ENCODE data around the gene MKX.

Gene MKX

DNA sequence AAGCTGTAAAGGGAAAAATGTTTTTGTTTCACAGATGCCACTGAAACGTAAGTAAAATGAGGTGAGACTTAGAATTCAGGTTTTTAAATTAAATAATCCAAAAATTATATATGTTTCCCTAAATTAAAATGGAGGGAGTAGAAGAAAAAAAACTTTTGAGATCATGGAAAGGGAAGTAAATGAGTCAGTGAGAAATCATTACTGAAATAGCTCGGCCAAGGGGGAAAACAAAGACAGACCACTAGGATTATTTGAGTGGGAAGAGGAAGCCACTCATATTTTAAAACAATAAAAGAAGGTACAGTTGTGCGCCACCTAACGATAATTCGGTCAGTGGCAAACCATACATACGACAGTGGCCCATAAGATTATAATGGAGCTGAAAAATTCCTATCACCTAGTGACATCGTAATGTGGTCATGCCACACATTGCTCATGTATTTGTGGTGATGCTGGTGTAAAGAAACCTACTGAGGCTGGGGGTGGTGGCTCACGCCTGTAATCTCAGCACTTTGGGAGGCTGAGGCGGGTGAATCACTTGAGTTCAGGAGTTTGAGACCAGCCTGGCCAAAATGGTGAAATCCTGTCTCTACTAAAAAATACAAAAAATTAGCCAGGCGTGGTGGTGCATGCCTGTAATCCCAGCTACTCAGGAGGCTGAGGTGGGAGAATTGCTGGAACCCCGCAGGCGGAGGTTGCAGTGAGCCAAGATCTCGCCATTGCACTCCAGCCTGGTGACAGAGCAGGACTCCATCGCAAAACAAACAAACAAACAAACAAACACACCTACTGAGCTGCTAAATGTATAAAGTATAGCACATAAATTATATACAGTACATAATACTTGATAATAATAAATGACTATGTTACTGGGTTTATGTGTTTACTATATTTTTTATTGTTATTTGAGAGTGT, 64.7 kb downstream of the MKX start:
- Mint-ChIP-seq H3K36me3 (ENCODE audit: insufficient read depth) (no peaks in the 10 kb centered on the region), H3K9me3 (no peaks in the 10 kb centered on the region), H3K4me1 (no peaks in the 10 kb centered on the region), H3K4me3 (no peak overlapping the region), H3K27ac (ENCODE audit: low read depth) (no peak overlapping the region), H3K27me3 (peaks cover 36% of the 10 kb centered on the region)
- no peak for DNase-seq (ENCODE audit: low spot score in 2 of 2)
- ATAC-seq (replicated peaks; ENCODE audit: extremely low read depth, poor library complexity, severe bottlenecking) = no peak

DNA sequence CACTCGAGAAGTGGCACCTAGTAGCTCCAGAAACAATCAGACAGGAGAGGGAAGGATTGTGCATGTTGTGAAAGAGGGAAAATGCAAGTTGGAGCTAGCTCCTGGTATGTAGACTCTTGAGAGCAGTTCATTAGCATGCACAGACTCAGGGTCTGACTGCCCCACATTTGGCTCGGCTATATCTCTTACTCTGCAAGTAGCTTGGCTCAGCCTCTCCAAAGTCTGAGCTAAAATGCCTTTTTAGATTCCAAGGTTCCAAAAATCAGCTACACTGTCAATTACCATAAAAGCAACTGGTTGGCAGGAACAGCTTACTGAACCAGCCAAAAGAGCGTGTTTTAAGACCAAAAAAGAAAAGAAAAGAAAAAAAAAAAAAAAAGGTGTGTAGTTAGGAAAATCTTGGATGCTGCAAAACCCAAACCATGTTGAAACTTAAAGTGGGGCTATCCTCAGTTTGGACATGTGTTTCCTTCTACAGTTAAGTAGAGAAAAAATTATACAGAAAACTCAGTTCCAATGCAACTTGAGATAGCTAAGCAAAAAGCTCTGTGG, 65.5 kb downstream of the MKX start:
- Mint-ChIP-seq H3K9me3 (no peaks in the 10 kb centered on the region), H3K4me1 (no peaks in the 10 kb centered on the region), H3K27me3 (peaks cover 36% of the 10 kb centered on the region), H3K27ac (ENCODE audit: low read depth) (no peak overlapping the region), H3K36me3 (ENCODE audit: insufficient read depth) (no peaks in the 10 kb centered on the region), H3K4me3 (no peak overlapping the region)
- ATAC-seq (replicated peaks; ENCODE audit: extremely low read depth, poor library complexity, severe bottlenecking) (no peak), DNase-seq (ENCODE audit: low spot score in 2 of 2) (no peak)

DNA sequence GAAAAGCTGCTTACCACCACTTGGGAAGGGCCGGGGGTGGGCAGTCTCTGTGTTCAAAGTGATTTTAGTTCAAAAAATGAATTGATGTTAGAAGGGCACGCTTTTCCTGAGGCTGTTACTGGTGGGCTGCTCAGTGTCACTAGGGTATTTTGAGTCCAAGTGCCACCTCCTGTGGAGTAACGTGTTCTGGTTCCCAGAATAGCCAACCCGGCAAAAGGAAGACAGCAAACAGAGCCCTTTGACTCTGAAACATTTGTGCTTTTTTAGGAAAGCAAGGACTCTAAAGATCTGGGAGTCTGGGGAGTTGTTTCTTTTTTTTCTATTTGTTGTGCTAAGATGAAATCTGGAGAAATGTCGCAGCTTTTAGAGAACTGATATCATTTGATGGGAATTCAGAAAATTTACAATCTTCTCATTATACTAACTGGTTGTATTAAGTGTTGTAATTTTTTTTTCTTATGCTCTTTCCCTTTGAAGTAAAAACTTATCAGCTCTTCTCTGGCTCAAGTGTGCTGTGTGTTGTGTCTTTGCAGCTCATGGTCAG, 66.2 kb downstream of the MKX start:
- Mint-ChIP-seq H3K27me3 (peaks cover 36% of the 10 kb centered on the region), H3K9me3 (no peaks in the 10 kb centered on the region)
- ATAC-seq (replicated peaks; ENCODE audit: extremely low read depth, poor library complexity, severe bottlenecking) = no peak

DNA sequence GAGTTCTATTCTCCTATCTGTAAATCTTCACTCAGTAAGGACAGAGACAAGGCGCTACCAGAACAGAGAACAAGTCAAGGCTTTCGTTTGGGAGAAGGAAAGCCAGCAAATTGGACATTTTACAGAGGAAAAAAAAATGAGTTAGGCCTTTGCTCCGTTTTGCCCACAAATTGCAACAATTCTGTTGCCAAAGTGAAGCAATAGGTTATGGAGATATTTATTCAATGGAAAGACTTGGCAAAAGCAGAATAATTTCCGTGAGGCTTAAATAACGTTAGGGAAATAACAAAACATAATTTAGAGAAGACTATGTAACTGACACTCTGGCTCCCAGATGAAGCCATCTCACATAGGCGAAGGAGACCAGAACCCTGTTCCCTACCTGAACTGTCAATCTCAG, 67.5 kb downstream of the MKX start:
- H3K4me1 Mint-ChIP-seq = no peaks in the 10 kb centered on the region
- no peak overlapping the region for H3K27ac Mint-ChIP-seq (ENCODE audit: low read depth)
- H3K36me3 Mint-ChIP-seq (ENCODE audit: insufficient read depth) = no peaks in the 10 kb centered on the region
- peaks cover 36% of the 10 kb centered on the region for H3K27me3 Mint-ChIP-seq
- ATAC-seq (replicated peaks; ENCODE audit: extremely low read depth, poor library complexity, severe bottlenecking) (no peak), DNase-seq (ENCODE audit: low spot score in 2 of 2) (no peak)
- H3K4me3 Mint-ChIP-seq = no peak overlapping the region
- H3K9me3 Mint-ChIP-seq = no peaks in the 10 kb centered on the region

More for the DNA sequence above, 66.2 kb downstream of the MKX start:
- H3K36me3 Mint-ChIP-seq (ENCODE audit: insufficient read depth) = no peaks in the 10 kb centered on the region
- no peak overlapping the region for H3K4me3 Mint-ChIP-seq
- DNase-seq (ENCODE audit: low spot score in 2 of 2) = no peak
- no peak overlapping the region for H3K27ac Mint-ChIP-seq (ENCODE audit: low read depth)
- H3K4me1 Mint-ChIP-seq = no peaks in the 10 kb centered on the region

DNA sequence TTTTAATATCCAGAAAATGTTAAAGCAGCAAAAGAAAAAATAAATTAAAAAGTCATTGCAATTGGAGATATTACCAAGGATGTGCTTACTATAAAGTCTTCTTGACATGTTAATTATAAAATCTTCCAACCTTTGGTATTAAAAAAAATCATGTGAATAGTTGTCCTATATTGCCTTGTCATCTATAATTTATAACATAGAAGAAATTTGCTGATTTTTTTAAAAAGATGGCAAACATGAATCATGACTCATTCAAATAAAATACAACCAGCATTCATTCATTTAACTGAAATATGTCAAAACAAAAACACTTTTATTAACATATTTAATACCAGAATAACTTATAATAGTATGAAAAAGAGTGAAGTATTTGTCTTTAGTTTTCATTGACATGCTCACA, 72.6 kb downstream of the MKX start:
- no peaks in the 10 kb centered on the region for H3K4me1 Mint-ChIP-seq
- ATAC-seq (replicated peaks; ENCODE audit: extremely low read depth, poor library complexity, severe bottlenecking) (no peak), DNase-seq (ENCODE audit: low spot score in 2 of 2) (no peak)
- H3K9me3 Mint-ChIP-seq = no peaks in the 10 kb centered on the region
- H3K36me3 Mint-ChIP-seq (ENCODE audit: insufficient read depth) = no peaks in the 10 kb centered on the region
- H3K4me3 Mint-ChIP-seq = no peak overlapping the region
- peaks cover 13% of the 10 kb centered on the region for H3K27me3 Mint-ChIP-seq
- no peak overlapping the region for H3K27ac Mint-ChIP-seq (ENCODE audit: low read depth)

DNA sequence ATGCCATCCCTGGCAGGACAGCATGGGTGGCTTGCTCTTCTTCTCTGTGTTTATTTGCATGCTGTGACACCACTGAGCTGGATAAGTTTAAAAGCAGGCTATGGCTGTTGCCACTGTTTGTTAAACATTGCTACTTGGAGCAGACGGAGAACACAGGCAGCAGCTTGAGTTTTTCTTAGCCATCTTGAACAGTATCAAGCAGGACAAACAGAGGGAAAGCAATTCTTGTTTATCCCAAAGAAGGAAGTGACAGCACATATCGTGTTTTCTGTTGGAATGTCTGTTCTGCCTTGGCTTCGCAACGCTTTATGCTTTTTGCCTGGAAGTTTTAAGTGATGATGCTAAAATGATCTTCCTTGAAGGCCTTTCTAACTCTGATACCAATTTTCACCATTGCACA, 73.8 kb downstream of the MKX start:
- Mint-ChIP-seq H3K36me3 (ENCODE audit: insufficient read depth) (no peaks in the 10 kb centered on the region), H3K9me3 (no peaks in the 10 kb centered on the region), H3K27ac (ENCODE audit: low read depth) (no peak overlapping the region), H3K4me1 (no peaks in the 10 kb centered on the region), H3K4me3 (no peak overlapping the region), H3K27me3 (peaks cover under 1% of the 10 kb centered on the region)
- no peak for DNase-seq (ENCODE audit: low spot score in 2 of 2)
- no peak for ATAC-seq (replicated peaks; ENCODE audit: extremely low read depth, poor library complexity, severe bottlenecking)

DNA sequence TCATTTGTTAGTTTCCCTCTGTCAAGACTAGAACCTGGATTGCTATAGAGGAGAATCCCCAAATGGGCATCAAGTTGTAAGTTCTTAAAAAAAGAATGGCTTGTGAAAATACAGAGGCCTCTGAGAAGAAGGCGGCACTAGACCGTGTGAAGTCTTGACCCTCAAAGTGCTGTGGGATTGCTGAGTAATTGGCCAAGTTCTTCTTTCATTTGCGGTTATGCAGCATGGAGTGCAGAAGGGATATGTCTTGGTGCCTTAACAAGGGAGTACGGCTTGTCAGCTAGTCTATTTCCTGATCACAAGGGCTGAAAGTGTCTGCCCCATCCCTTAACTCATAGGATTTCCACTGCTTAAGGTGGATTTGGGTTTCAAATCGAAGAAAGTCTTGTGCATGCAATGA, 81.2 kb downstream of the MKX start:
- Mint-ChIP-seq H3K27me3 (peaks cover 69% of the 10 kb centered on the region), H3K27ac (ENCODE audit: low read depth) (no peak overlapping the region), H3K9me3 (no peaks in the 10 kb centered on the region), H3K36me3 (ENCODE audit: insufficient read depth) (no peaks in the 10 kb centered on the region), H3K4me3 (no peak overlapping the region), H3K4me1 (no peaks in the 10 kb centered on the region)
- DNase-seq (ENCODE audit: low spot score in 2 of 2) (no peak), ATAC-seq (replicated peaks; ENCODE audit: extremely low read depth, poor library complexity, severe bottlenecking) (no peak)

DNA sequence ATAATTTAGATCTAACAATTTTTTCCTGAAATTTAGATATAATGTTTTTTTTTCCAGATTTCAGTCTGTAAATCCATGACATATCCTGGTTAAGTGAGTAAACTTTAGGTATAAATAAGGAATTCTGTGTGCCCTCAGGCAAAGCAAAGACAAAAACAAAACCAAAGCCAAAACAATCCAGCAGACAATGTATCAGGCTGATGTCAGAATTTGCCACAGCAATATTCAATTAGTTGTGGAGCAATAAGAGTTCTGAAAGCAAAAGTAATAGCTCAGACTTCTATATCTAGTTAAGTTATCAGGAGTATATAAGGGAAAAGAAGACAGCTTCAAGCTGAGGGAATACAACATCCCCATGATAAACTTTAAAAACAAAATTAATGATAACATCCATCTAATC, 82.0 kb downstream of the MKX start:
- no peak overlapping the region for H3K27ac Mint-ChIP-seq (ENCODE audit: low read depth)
- peaks cover 73% of the 10 kb centered on the region for H3K27me3 Mint-ChIP-seq
- no peaks in the 10 kb centered on the region for H3K9me3 Mint-ChIP-seq
- H3K4me3 Mint-ChIP-seq = no peak overlapping the region
- no peak for DNase-seq (ENCODE audit: low spot score in 2 of 2)
- no peak for ATAC-seq (replicated peaks; ENCODE audit: extremely low read depth, poor library complexity, severe bottlenecking)
- H3K4me1 Mint-ChIP-seq = no peaks in the 10 kb centered on the region
- H3K36me3 Mint-ChIP-seq (ENCODE audit: insufficient read depth) = peaks cover 1% of the 10 kb centered on the region

DNA sequence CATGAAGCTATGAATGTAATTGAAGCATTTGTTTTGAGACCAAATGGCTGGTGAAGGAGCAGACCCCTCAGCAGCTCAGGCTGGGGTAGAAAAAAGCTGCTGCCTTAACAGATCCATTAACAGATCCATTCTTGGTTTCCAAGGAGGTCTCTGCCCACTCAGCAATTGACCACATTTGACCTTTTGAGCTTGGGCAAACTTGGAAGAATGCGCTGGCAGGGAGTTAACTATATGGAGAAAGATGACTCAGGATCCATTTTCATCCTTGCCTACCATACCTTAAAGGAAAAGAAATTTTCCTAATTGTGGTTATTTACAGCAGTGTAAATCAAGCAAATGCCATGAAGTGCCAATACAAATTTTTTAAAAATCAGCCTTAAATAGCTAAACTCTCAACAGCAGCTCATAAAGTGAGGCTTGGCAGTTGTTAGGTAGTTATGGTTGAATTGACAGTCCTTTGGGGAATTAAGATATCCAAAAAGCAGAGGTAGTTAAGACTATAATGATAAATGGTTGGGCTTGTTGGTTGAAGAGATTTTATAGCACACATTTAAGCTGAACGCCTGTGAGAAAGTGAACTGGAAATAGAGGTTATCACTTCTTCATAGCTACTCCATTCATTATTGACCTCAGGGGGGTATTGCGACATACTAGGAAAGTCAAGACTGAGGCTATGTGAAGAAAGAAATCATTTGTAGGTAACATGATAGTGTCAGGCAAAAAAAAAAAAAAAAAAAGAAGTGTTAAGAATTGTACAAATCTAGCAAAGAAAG, 83.9 kb downstream of the MKX start:
- Mint-ChIP-seq H3K27me3 (peaks cover 86% of the 10 kb centered on the region), H3K9me3 (no peaks in the 10 kb centered on the region), H3K4me3 (no peak overlapping the region), H3K4me1 (no peaks in the 10 kb centered on the region), H3K36me3 (ENCODE audit: insufficient read depth) (peaks cover 10% of the 10 kb centered on the region), H3K27ac (ENCODE audit: low read depth) (no peak overlapping the region)
- ATAC-seq (replicated peaks; ENCODE audit: extremely low read depth, poor library complexity, severe bottlenecking) = no peak
- no peak for DNase-seq (ENCODE audit: low spot score in 2 of 2)

DNA sequence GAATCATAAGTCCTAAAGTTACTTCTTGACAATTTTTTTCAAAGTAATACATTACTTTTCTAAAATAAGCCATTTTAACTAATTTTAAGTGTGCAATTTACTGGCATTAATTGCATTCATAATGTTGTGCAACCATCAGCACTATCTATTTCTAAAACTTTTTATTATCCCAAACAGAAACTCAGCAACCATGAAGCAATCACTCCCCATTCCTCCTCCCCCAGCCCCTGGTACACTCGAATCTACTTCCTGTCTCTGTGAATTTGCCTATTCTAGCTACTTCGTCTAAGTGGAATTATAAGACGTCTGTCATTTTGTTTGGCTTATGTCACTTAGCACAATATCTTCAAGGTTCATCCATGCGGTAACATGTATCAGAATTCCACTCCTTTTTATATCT, 84.9 kb downstream of the MKX start:
- ATAC-seq (replicated peaks; ENCODE audit: extremely low read depth, poor library complexity, severe bottlenecking) (no peak), DNase-seq (ENCODE audit: low spot score in 2 of 2) (no peak)
- Mint-ChIP-seq H3K4me1 (no peaks in the 10 kb centered on the region), H3K36me3 (ENCODE audit: insufficient read depth) (peaks cover 14% of the 10 kb centered on the region), H3K27me3 (peaks cover 80% of the 10 kb centered on the region), H3K4me3 (no peak overlapping the region), H3K27ac (ENCODE audit: low read depth) (no peak overlapping the region), H3K9me3 (no peaks in the 10 kb centered on the region)

DNA sequence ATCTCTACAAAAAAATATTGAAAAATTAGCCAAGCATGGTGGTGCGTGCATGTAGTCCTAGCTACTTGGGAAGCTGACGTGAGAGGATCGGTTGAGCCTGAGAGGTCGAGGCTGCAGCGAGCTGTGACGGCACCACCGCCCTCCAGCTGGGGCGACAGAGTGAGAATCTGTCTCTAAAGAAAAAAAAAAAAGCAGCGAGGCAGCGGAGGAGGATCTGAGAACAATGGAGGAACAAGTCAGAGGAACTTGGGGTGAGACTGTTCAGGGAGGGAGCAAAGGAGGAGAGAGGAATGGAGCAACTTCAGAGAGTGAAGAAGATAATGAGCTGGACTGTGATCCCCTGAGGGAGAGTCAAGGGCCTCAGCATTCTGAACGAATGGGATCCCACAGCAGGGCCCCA, 85.4 kb downstream of the MKX start:
- H3K4me3 Mint-ChIP-seq = no peak overlapping the region
- H3K9me3 Mint-ChIP-seq = no peaks in the 10 kb centered on the region
- no peak overlapping the region for H3K27ac Mint-ChIP-seq (ENCODE audit: low read depth)
- H3K36me3 Mint-ChIP-seq (ENCODE audit: insufficient read depth) = peaks cover 14% of the 10 kb centered on the region
- H3K4me1 Mint-ChIP-seq = no peaks in the 10 kb centered on the region
- no peak for DNase-seq (ENCODE audit: low spot score in 2 of 2)
- no peak for ATAC-seq (replicated peaks; ENCODE audit: extremely low read depth, poor library complexity, severe bottlenecking)
- peaks cover 75% of the 10 kb centered on the region for H3K27me3 Mint-ChIP-seq

DNA sequence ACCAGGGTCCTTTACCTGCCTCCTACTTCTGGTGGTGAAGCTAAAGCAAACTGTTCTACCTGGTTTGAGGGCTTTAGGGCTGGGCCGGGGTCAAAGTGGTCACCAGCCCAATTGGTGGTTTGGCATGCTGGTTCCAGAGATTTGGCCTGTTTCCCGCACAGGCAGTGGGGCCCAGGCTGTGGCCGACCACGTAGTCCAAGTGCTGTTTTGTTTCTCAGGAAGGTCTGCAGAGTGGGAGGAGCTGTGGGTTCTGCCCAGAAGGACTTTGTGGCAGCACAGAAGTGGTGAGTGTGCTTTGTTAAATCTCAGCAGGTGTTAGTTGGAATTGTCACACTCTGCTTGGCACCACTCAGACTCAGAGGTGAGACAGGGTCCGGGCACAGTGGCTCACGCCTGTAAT, 85.8 kb downstream of the MKX start:
- DNase-seq (ENCODE audit: low spot score in 2 of 2) = no peak
- ATAC-seq (replicated peaks; ENCODE audit: extremely low read depth, poor library complexity, severe bottlenecking) = no peak
- peaks cover 14% of the 10 kb centered on the region for H3K36me3 Mint-ChIP-seq (ENCODE audit: insufficient read depth)
- no peaks in the 10 kb centered on the region for H3K4me1 Mint-ChIP-seq
- peaks cover 70% of the 10 kb centered on the region for H3K27me3 Mint-ChIP-seq
- no peak overlapping the region for H3K4me3 Mint-ChIP-seq
- no peaks in the 10 kb centered on the region for H3K9me3 Mint-ChIP-seq
- H3K27ac Mint-ChIP-seq (ENCODE audit: low read depth) = no peak overlapping the region
